SK-N-MC (cell line): ENCODE results near the gene FTL.

Source experiments
- EZH2 ChIP-seq: fragments of 200-600 bp; sonication (generic); IDR thresholded peaks from one replicate; pipeline ENCODE4 v1.6.1; 2017; ENCODE audit warnings: antibody characterized with exemption
- FOXP2 ChIP-seq: optimal IDR thresholded peaks from 2 replicates; pipeline ENCODE3; 2011; ENCODE audit warnings: mild to moderate bottlenecking, moderate library complexity; ENCODE audit not compliant: insufficient read depth; ENCODE audit errors: extremely low read length, control extremely low read depth
- POLR2AphosphoS5 ChIP-seq: IDR thresholded peaks from 2 replicates; pipeline ENCODE4 v1.6.1; 2012; ENCODE audit warnings: mild to moderate bottlenecking, low read depth, low read length, borderline replicate concordance

GRCh38 chr19:49004964-49005614, 40.0 kb downstream of the FTL start:
- no peak for TF ChIP-seq POLR2AphosphoS5
- TF ChIP-seq FOXP2, result no peak
- TF ChIP-seq EZH2, result no peak
